ENCODE results near the gene LRRC71.
A peak's percentile ranks its signal among the peaks of the same experiment; 100 is the strongest.
"Not testable (repeated sequence)": the region's sequence is repeated elsewhere in the genome, so short reads cannot be mapped to it uniquely, and the experiment has no call there.

The LRRC71 gene

DNA sequence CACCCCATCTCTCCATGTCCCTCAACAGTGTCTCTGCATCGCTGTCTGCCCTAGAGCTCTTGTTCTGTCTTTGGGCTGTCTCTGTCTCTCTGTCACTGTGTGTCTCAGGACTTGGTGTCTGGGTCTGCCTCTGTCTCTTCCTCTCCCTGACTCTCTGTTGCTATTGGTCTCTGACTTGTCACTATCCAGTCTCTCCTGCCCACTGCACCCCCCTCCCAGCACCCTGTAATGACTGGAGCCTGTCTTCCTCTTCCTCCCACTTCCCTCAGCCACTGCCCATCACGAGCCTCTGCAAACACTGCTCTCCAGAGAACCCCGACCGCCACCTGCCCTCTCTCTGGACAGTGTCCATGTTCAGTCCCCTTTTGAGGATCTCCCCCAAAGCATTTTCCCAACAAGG is 14.8 kb upstream of the LRRC71 start:
- no peak for DNase-seq

GRCh38 chr1:156906206-156906906 is 14.1 kb upstream of the LRRC71 start:
- DNase-seq, result no peak

DNA sequence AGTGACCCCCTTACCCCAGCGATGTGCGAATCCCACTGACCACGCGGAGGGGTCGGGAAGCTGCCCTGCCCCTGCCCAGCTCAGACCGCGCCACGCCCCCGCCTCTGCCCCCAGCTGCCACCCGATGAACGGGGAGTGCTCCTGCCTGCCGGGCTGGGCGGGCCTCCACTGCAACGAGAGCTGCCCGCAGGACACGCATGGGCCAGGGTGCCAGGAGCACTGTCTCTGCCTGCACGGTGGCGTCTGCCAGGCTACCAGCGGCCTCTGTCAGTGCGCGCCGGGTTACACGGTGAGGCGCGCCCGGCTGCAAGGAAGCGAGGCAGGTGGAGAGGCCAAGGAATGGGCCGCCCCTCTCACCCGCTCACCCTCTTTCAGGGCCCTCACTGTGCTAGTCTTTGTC is 11.9 kb upstream of the LRRC71 start:
- no peak for DNase-seq

DNA sequence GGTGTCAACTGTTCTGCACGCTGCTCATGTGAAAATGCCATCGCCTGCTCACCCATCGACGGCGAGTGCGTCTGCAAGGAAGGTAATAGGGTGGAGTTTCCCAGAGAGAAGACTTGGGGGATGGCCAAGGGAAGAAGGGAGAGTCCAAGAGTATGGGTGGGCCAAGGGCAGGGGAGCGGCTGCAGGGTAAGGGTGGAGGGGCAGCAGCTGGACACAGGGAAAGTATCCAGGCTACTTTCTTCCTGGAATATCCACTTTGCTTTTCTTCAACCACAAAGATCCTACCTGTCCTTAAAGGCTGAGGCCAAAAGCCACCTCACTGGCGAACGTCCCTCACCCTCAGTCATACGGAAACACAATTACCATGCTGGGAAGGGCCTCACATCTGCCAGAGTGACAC is 11.5 kb upstream of the LRRC71 start:
- no peak for DNase-seq

- DNase-seq, result no peak
These were observed 10.8 kb upstream of the LRRC71 start for GRCh38 chr1:156909671-156910070.

- peak; percentile 9 for DNase-seq
These were observed 10.1 kb upstream of the LRRC71 start for GRCh38 chr1:156910309-156910782.

DNA sequence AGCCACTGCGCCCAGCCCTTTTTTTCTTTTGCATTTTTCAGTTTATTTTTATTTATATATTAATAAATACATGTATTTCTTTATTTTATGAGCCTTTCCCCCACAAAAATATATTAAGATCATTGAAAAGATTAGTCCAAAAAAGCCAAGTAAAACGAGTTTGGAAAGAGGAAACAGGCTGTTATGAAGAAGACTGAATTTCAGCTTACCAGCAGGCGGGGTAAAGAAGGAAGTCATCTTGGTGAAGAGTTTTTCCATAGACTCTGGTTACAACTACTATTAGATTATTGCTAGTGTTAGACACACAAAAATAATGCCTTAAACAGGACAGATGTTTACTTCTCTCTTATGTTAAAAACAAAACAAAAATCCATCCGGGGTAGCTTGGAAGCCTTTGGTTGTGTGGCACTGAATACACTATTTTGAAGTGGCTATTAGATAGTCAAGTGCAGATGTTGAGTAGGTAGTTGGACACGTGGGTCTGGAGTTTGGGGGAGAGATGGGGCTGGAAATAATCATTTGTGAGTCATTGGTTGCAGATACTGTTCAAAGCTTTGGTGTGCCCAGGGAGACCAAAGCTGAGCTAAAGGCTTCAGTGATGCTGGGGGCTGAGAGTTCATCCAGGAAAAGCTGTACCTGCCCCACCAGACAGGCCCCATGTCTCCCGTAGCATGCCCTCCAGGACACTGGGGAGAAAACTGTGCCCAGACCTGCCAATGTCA is 8.7 kb upstream of the LRRC71 start:
- DNase-seq, result no peak

DNA sequence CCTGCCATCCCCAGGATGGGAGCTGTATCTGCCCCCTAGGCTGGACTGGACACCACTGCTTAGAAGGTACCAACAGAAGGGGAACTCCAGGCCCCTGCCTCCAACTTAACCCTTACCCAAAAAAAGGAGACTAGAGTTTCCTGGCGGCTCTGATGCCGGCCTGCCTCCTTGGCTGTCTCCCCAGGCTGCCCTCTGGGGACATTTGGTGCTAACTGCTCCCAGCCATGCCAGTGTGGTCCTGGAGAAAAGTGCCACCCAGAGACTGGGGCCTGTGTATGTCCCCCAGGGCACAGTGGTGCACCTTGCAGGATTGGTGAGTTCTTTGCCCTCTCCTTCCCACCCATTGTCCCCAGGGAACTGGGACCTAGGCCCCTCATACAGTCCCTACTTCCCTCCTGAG is 8.1 kb upstream of the LRRC71 start:
- no peak for DNase-seq

- peak; percentile 69 for DNase-seq
These were observed 7.3 kb upstream of the LRRC71 start for GRCh38 chr1:156912861-156913808.

DNA sequence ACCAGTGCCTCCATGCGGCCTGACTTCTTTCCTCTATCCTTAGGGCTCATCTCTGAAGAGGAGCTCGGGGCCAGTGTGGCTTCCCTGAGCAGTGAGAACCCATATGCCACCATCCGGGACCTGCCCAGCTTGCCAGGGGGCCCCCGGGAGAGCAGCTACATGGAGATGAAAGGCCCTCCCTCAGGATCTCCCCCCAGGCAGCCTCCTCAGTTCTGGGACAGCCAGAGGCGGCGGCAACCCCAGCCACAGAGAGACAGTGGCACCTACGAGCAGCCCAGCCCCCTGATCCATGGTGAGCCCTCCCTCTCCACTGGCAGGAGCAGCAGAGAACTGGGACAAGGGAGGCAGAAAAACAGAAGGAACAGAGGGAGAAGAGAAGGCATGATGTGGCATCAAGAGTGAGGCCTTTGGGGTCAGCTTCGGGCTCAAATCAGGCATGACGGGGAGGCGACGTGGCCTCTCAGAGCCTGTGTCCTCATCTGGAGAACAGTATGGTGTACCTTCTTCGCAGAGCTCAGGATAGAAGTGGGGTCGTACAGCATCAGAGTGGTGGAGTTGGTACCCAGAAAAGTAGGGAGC is 6.5 kb upstream of the LRRC71 start:
- no peak for DNase-seq

GRCh38 chr1:156914440-156914856 is 6.0 kb upstream of the LRRC71 start:
- DNase-seq, result no peak

- no peak for DNase-seq
These were observed 659 bp downstream of the LRRC71 start for GRCh38 chr1:156921053-156921529.

GRCh38 chr1:156922986-156923669 is 2.7 kb downstream of the LRRC71 start:
- peak; percentile 23 for DNase-seq

DNA sequence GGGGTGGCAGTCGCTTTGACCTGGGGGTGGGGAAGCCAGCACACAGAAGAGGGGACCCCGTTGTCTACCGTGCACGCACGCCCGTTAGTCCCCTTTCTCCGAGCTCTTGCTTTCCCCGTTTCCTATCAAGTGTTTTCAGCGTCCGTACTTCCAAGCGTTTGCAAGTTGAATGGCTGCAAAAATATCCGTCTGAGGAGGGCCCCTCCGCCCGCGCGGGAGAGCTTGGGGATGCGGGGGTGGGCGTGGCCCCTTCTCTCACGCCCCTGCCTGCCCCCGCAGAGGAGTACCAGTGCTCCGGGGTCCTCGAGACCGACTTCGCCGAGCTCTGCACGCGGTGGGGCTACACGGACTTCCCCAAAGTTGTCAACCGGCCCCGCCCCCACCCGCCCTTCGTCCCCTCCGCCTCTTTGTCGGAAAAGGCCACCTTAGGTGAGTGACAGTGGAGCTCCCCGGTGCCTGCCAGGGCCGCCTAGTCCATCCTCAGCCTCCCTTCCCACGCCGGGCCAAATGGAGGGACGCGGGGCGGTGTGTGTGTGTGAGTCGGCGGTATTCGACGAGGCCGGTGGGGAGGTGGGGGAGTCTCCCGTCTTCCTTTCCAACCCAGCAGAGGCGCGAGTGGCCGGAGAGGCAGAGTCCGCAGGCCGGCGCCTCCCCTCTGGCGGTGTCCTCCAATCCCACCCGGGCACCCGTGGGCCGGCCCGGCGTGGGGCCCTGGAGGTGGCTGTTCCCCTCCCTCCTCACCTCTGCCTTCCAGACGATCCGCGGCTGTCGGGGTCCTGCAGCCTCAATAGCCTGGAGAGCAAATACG is 3.4 kb downstream of the LRRC71 start:
- DNase-seq, result no peak

DNA sequence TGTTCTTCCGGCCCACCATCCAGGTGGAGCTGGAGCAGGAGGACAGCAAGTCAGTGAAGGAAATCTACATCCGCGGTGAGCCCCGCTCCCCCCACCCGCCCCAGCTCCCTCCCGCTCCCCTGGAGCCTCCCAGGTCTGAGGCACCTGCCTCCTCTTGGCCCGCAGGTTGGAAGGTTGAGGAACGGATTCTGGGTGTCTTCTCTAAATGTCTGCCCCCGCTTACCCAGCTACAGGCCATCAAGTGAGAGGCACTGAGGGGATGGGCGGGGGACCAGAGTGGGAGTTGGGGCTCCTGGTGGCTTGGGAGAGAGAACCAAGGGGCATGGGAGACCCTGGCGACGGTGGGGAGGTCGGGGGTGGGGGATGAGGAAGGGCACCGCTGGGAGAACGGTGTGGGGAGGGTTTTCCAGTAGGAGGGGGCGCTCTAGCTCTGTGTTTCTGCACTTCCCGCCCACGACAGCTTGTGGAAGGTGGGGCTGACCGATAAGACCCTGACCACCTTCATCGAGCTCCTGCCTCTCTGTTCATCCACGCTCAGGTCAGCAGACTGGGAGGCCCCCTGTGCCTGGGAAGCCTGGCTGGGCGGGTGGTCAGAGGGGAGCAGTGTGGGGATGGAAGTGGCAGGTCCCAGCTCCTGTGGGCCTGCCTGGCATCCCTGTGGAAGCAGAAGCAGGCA is 4.2 kb downstream of the LRRC71 start:
- no peak for DNase-seq

DNA sequence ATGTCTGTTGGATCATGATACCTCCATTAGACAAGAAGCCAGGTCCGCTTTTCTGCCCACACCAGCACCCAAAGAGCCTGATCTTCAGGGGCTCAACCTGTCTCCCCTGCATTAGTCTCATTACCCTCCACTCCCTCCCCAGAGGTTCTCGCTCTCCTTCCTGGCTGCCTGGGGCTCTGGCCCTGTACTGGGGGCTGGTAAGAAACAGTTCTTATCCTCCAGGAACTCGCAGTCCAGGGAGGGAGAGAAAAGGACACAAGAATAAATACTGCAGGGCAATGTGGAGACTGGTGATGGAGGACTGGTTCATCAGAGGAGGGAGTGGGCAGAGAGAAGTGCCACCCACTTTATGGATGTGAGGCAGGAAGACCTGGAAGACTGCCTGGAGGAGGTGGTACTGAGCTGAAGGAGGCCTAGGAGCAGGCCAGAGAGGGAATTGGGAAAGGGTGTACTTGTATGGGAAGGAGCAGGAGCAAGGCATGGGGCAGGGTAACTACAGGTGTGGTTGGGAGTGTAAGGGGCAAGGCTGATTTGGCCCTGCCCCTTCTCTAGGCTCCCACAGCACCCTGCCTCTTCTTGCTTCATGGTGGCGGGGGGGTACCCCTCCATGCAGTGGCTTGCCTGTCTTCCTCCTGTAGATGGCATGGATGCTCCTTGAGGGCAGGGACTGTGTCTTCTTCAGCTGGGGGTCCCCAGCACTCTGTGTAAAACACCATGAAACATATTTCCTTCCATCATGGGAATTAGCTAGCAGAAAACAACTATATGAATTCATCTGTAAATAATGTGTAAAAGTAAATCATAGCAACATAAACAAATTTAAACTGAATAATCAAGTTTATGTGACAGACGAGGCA is 5.0 kb downstream of the LRRC71 start:
- no peak for DNase-seq

- peak; percentile 52 for DNase-seq
These were observed 5.7 kb downstream of the LRRC71 start for GRCh38 chr1:156926175-156926574.

GRCh38 chr1:156926695-156927094 is 6.3 kb downstream of the LRRC71 start:
- not testable (repeated sequence) for DNase-seq

GRCh38 chr1:156927215-156928042 is 7.0 kb downstream of the LRRC71 start:
- DNase-seq, result peak; percentile 62
